OCI-M2 (cell line): Measurements from ENCODE around the gene KRT38.

Source experiments
- DNase-seq: peaks from one replicate; lab custom pipeline; 2025; ENCODE audit not compliant: unreplicated experiment; lab: John Stamatoyannopoulos, UW

KRT38 gene

GRCh38 chr17:41440531-41441033 lies at the start of gene KRT38:
TSS of gene KRT38 (minus strand) at chr17:41440983. CDS start at chr17:41440921, 62 bp downstream.
- DNase-seq, result no peak

- no peak for DNase-seq
Observed at GRCh38 chr17:41489531-41489930, 48.7 kb upstream of the KRT38 start, which contains the start of gene KRT36. TSS of gene KRT36 (minus strand) at chr17:41489910. CDS start at chr17:41489864, 46 bp downstream.

- no peak for DNase-seq
Observed at GRCh38 chr17:41486809-41487530, 46.2 kb upstream of the KRT38 start.

GRCh38 chr17:41486316-41486715 lies 45.5 kb upstream of the KRT38 start:
- DNase-seq, result no peak

DNA sequence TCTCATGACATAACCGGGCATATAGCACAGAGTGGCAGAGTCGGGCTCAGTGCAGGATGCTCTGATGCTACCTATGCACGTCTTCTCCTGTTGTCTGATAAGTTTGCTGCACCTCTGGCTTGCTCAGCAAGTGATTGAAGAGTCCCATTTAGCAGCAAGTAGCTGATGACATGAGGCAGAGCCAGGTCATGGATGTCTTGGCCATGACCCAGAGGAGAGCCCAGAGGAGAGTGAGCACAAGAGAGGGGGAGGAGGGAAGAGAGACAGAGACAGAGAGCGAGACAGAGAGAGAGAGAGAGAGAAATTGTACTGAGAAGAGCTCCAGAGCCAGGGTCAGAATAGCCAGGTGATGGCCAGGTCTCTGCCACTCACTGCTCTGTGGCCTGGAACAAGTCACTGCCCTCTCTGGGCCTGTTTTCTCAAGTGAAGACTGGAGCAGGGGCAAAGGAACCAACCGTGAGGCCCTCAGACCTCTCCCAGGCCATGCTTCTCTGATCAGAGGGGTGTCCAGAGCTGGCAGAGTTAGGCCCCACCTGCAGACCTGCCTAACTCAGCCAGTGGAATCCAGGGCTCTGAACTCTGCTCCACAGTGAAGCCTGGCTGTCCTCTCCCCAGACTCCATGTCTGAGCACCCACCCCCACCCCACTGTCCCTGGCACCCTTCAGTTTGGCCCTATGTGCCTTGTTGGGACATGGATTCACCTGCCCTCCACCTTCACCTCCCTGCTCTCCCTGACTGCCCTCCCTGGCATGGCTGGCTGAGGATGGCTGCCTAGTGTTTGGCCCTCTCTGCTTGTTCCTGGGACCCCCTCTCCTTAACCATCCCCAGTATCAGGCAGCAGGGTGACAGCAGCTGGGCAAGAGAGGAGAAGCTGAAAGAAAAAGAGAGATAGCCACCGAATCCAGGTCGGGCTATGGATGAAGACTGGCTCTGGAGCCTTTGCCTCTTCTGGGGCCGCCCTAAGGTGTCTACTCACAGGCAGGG lies 44.4 kb upstream of the KRT38 start:
- DNase-seq, result no peak

- no peak for DNase-seq
Observed at GRCh38 chr17:41483991-41484826, 43.4 kb upstream of the KRT38 start.

- DNase-seq, result no peak
Observed at GRCh38 chr17:41483531-41483930, 42.7 kb upstream of the KRT38 start.

- DNase-seq, result no peak
Observed at GRCh38 chr17:41481036-41481435, 40.3 kb upstream of the KRT38 start, which contains the start of gene KRT35. TSS of gene KRT35 (minus strand) at chr17:41481151. CDS start at chr17:41481097, 54 bp downstream.

DNA sequence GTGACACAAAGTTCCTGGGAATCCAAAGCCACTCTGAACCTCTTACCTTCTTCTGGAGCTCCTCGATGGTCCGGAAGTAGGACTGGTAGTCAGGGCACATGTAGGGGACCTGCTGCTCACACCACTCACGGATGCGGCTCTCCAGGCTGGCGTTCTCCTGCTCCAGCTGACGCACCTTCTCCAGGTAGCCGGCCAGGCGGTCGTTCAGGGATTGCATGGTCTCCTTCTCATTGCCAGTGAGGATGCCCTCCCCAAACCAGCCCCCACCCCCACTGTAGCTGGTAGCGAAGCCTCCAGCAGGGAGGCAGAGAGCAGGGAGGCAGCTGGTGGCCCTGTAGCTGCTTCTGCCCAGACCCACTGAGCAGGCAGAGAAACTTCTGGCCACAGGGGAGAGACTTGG lies 39.8 kb upstream of the KRT38 start:
- no peak for DNase-seq

GRCh38 chr17:41480136-41480535 lies 39.4 kb upstream of the KRT38 start:
- DNase-seq, result no peak

DNA sequence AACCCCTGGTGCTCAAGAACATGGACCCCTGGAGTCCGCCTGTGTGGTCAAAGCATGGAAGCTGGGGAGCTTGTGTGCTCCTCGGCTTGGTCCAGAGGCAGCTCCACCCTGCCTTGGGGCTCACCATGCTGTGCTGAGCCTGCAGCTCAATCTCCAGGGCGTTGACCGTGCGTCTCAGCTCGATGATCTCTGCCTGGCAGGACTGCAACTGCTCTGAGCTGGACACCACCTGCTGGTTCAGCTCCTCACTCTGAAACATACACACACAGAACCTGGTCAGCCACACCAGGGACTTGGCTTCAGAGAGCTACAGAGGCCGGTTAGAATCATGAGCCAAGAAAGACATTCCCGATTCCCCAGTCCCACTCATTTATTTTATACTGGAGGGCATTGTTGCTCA lies 37.5 kb upstream of the KRT38 start:
- no peak for DNase-seq

DNA sequence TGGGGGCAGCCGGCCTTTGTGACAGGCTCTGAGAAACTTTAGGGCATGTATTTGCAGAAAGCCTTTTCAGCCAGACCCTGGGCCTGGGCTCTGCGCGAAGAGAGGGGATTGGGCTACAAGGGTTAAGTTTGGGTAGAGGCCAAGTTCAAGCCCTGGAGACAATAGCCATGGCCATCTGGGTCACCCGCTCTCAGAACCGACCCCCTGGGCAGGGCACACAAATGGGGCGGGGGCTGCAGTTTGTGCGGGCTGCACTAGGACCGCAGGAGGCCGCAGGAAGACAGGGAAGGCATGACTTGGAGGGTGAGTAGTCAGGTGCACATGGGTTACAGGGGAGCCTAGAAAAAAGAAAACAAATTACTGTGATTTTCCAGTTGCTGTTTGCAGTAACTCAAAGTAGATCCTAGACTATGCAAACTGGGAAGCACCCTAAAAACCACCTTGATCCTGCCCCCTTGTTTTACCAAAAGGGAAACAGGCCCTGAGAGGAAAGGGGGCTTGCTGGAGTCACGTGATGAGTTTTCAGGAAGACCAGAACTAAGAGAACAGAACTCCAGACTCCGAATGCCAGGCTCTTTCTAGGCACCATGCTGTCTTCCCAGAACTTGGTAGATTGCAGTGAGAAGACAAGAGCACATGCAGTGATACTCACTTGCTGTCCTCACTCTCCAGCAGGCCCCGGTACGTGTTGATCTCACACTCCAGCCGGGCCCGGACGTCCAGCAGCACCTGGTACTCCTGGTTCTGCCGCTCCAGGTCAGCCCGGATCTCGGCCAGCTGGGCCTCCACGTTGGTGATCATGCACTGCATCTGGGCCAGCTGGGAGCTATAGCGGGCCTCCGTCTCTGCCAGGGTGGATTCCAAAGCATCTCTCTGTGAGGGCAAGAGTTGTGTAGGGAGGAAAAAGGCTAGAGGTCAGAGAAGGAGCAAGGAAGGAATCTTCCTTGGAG lies 36.4 kb upstream of the KRT38 start:
- DNase-seq, result no peak

GRCh38 chr17:41475421-41475820 lies 34.6 kb upstream of the KRT38 start:
- no peak for DNase-seq

DNA sequence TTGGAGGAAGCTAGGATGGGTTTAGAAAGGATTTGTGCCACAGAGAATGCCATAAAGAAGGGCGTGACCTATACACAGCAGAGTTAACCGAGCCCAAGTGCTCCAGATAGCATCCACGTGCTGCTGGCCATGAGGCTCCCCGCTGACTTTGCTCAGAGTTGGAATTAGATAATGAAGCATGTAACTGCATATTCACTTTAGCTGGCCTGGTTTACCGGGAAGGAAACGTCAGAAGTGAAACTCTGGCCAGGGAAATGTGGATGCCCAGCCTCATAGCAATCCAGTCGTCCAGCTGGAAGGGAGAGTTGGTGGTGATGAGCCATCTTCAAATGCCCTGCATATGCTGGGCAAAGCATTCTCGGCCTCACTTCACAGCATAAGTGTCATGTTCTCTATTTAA lies 34.1 kb upstream of the KRT38 start:
- DNase-seq, result no peak

GRCh38 chr17:41468346-41468745 lies 27.6 kb upstream of the KRT38 start:
- no peak for DNase-seq

- DNase-seq, result no peak
Observed at GRCh38 chr17:41467561-41467960, 26.8 kb upstream of the KRT38 start.

DNA sequence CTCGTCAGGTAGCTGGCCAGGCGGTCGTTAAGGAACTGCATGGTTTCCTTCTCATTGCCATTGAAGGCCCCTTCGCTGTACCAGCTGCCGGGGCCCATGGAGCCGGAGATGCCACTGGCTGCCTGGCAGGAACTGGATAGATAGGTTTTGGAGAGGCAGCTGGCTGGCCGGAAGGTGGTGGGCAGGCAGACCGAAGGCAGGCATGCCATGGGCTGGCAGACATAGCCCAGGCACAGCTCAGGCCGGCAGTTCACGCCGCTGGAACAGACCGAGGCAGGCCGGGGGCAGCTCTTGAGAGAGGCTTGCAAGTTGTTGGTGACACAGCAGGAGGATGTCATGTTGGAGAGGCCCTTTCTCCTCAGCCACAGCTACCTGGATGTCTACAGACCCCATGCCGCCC lies 26.2 kb upstream of the KRT38 start, which contains the start of gene KRT32:
Gene KRT32, minus strand, starts transcription at position 399 of the 400 bp plus-strand sequence. Its CDS starts 61 bp downstream, at position 338.
- no peak for DNase-seq

DNA sequence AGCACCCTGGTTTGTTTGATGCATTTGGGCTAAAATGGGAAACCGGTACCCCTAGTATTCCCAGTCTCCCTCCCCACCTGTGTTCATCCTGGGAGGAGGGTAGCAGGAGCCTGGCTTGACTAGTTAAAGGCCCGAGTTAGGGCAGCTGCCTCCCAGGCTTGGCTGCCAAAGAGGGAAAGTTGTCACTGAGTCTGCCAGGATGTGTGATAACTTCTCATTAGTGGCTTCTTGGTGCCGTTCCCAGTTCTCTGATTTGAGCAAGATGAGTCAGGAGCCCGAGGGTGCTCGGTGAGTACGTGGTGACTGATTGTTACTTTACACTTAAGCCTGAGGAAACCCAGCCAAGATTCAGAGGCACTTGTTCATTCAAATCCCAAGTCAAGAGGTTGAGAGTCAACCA lies 23.9 kb upstream of the KRT38 start:
- no peak for DNase-seq

GRCh38 chr17:41464173-41464572 lies 23.4 kb upstream of the KRT38 start:
- no peak for DNase-seq
